HG02840 (cell line): ENCODE data around the gene PCDHB9.
"Not testable (repeated sequence)": the region's sequence is repeated elsewhere in the genome, so short reads cannot be mapped to it uniquely, and the experiment has no call there.

Experiments used
- ATAC-seq: cut with Tn5 transposase; IDR thresholded peaks from one replicate; pipeline ENCODE4 v1.9.1; 2021; ENCODE audit warnings: mild to moderate bottlenecking, moderate library complexity, moderate number of reproducible peaks; ENCODE audit not compliant: unreplicated experiment, low FRiP score

The PCDHB9 gene

GRCh38 chr5:141186897-141187512 lies at the start of gene PCDHB9:
Gene PCDHB9, plus strand, starts transcription at chr5:141187161. Its CDS starts 158 bp downstream, at chr5:141187319.
- no peak for ATAC-seq

- ATAC-seq, result not testable (repeated sequence)
These were observed 49.6 kb upstream of the PCDHB9 start for GRCh38 chr5:141137346-141137745.

GRCh38 chr5:141149812-141150211 lies 37.1 kb upstream of the PCDHB9 start, which contains the start of gene PCDHB6:
Gene PCDHB6, plus strand, starts transcription at chr5:141150057. Its CDS starts 201 bp downstream, at chr5:141150258.
- ATAC-seq, result no peak

GRCh38 chr5:141150224-141150992 lies 36.6 kb upstream of the PCDHB9 start:
- ATAC-seq, result no peak

GRCh38 chr5:141150993-141151325 lies 36.0 kb upstream of the PCDHB9 start:
- ATAC-seq, result no peak

- not testable (repeated sequence) for ATAC-seq
These were observed 35.3 kb upstream of the PCDHB9 start for GRCh38 chr5:141151632-141152031.

- not testable (repeated sequence) for ATAC-seq
These were observed 34.9 kb upstream of the PCDHB9 start for GRCh38 chr5:141152096-141152495.

- ATAC-seq, result no peak
These were observed 31.2 kb upstream of the PCDHB9 start for GRCh38 chr5:141155540-141156374.

- not testable (repeated sequence) for ATAC-seq
These were observed 29.6 kb upstream of the PCDHB9 start for GRCh38 chr5:141157356-141157755.

- not testable (repeated sequence) for ATAC-seq
These were observed 29.1 kb upstream of the PCDHB9 start for GRCh38 chr5:141157901-141158300.

- ATAC-seq, result no peak
These were observed 14.4 kb upstream of the PCDHB9 start, which contains the start of gene PCDHB7 for GRCh38 chr5:141172381-141173204. Gene PCDHB7, plus strand, starts transcription at chr5:141172644. Its CDS starts 192 bp downstream, at chr5:141172836.

GRCh38 chr5:141174291-141175104 lies 12.5 kb upstream of the PCDHB9 start:
- not testable (repeated sequence) for ATAC-seq

- ATAC-seq, result no peak
These were observed 11.0 kb upstream of the PCDHB9 start for GRCh38 chr5:141175933-141176332.

- not testable (repeated sequence) for ATAC-seq
These were observed 9.3 kb upstream of the PCDHB9 start, which contains the start of gene PCDHB8 for GRCh38 chr5:141177577-141178191. Gene PCDHB8, plus strand, starts transcription at chr5:141177790. Its CDS starts 245 bp downstream, at chr5:141178035.

GRCh38 chr5:141179371-141179770 lies 7.6 kb upstream of the PCDHB9 start:
- not testable (repeated sequence) for ATAC-seq

- ATAC-seq, result not testable (repeated sequence)
These were observed 7.1 kb upstream of the PCDHB9 start for GRCh38 chr5:141179876-141180275.

GRCh38 chr5:141180313-141180712 lies 6.6 kb upstream of the PCDHB9 start:
- ATAC-seq, result no peak

- no peak for ATAC-seq
These were observed 4.7 kb upstream of the PCDHB9 start, which contains the start of gene PCDHB16 for GRCh38 chr5:141182248-141182647. Gene PCDHB16, plus strand, starts transcription at chr5:141182387. Its CDS starts 173 bp downstream, at chr5:141182560.
